ENCODE results near the gene PCDH15.
"Not testable (repeated sequence)": the region's sequence is repeated elsewhere in the genome, so short reads cannot be mapped to it uniquely, and the experiment has no call there.

PCDH15 gene

GRCh38 chr10:53990799-53991238 is 810.2 kb downstream of the PCDH15 start:
- no peak for FAIRE-seq
- DNase-seq (ENCODE audit: low spot score): no peak

- DNase-seq (ENCODE audit: low spot score) (no peak), FAIRE-seq (no peak)
These were observed 817.6 kb downstream of the PCDH15 start for GRCh38 chr10:53983431-53983830.

- DNase-seq (ENCODE audit: low spot score): no peak
- no peak for FAIRE-seq
These were observed 820.8 kb downstream of the PCDH15 start for GRCh38 chr10:53980210-53980609.

DNA sequence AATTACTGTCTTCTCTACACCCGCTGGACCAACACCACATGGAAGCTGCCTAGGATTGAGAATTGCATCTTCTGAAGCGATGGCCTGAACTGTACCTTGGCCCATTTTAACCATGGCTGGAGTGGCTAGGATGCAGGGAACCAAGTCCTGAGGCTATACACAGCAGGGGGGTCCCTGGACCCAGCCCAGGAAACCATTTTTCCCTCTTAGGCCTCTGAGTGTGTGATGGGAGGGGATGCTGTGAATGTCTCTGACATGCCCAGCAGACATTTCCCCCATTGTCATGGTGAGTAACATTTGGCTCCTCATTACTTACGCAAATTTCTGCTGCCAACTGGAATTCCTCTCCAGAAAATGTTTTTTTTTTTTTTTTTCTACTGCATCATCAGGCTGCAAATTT is 822.7 kb downstream of the PCDH15 start:
- DNase-seq (ENCODE audit: low spot score): no peak

GRCh38 chr10:53977267-53977666 is 823.8 kb downstream of the PCDH15 start:
- DNase-seq (ENCODE audit: low spot score) (no peak), FAIRE-seq (no peak)

More for the DNA sequence above, 822.7 kb downstream of the PCDH15 start:
- FAIRE-seq: no peak

DNA sequence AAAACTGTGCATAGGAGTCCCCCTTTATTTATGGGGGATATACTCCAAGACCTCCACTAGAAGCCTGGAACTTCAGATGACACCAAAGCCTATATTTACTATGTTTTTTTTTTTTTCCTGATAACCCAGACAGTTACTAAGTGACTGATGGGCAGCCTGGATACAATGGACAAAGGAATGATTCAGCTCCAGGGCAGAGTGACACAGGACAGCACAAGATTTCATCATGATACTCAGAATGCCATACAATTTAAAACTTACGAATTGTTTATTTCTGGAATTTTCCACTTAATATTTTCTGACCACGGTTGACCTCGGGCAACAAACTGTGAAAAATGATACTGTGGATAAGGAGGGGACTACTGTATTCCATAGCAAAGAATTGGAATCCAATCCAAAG is 843.6 kb downstream of the PCDH15 start:
- peak; percentile 26 for DNase-seq (ENCODE audit: low spot score)
- no peak for FAIRE-seq

GRCh38 chr10:53955091-53955490 is 845.9 kb downstream of the PCDH15 start:
- FAIRE-seq (no peak), DNase-seq (ENCODE audit: low spot score) (no peak)

DNA sequence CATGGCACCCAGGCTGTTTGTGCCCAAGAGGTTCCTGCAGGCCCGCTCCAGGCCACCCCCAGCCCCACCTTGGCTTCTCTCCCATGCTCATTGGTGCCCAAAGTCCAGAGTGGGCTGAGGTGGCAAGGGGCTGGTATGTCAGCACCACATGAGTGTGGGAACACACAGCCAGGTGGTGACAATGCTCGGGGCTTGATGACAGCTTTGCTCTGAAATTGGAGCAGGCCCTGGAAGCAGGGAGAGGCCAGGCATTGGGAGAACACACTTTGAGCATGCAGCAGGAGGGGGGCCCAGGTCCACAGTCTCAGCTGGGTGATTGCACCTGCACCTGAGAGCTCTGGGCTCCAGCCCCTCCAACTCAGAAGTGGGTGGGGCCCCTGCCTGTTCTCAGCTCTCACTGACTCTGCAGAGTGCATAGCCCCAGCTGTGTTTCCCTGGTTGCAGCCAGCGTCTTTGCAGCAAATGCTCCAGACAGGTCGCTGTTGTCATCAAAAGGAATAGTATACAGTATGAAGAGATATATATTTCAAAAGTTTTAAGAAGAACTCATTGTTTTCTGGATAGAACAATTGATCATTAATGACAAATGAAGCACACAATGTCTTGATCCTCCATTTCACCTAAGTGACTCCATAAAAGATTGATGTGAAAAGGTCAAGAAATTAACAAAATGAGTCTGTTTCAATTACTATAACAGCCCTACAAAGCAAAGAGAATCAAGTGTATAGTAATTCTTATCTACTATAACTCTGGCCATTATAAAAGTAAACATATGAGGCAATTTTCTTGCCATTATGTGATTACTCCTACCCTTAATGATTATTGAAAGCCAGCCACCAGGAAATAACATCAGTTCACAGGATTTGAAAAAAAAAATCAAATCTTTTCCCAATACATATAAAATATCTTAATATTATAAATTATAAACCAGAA is 848.1 kb downstream of the PCDH15 start:
- no peak for DNase-seq (ENCODE audit: low spot score)
- FAIRE-seq: no peak

GRCh38 chr10:53939654-53940053 is 861.4 kb downstream of the PCDH15 start:
- DNase-seq (ENCODE audit: low spot score): no peak
- FAIRE-seq: no peak

GRCh38 chr10:53930648-53931047 is 870.4 kb downstream of the PCDH15 start:
- DNase-seq (ENCODE audit: low spot score) (no peak), FAIRE-seq (no peak)

GRCh38 chr10:53924051-53924700 is 876.9 kb downstream of the PCDH15 start:
- FAIRE-seq; DNase-seq (ENCODE audit: low spot score): not testable (repeated sequence)

- no peak for DNase-seq (ENCODE audit: low spot score)
These were observed 882.3 kb downstream of the PCDH15 start for GRCh38 chr10:53918755-53919154.

DNA sequence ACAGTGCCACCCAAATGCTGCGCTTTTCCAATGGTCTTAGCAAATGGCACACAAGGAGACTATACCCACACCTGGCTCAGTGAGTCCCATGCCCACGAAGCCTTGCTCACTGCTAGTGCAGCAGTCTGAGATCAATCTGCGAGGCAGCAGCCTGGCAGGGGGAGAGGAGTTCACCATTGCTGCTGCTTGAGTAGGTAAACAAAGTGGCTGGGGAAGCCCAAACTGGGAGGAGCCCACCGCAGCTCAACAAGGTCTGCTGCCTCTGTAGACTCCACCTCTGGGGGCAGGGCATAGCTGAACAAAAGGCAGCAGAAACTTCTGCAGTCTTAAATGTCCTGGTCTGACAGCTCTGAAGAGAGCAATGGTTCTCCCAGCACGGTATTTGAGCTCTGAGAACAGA is 891.2 kb downstream of the PCDH15 start:
- peak; percentile 81 for FAIRE-seq
- DNase-seq (ENCODE audit: low spot score): no peak

More at GRCh38 chr10:53918755-53919154, 882.3 kb downstream of the PCDH15 start:
- FAIRE-seq: no peak

DNA sequence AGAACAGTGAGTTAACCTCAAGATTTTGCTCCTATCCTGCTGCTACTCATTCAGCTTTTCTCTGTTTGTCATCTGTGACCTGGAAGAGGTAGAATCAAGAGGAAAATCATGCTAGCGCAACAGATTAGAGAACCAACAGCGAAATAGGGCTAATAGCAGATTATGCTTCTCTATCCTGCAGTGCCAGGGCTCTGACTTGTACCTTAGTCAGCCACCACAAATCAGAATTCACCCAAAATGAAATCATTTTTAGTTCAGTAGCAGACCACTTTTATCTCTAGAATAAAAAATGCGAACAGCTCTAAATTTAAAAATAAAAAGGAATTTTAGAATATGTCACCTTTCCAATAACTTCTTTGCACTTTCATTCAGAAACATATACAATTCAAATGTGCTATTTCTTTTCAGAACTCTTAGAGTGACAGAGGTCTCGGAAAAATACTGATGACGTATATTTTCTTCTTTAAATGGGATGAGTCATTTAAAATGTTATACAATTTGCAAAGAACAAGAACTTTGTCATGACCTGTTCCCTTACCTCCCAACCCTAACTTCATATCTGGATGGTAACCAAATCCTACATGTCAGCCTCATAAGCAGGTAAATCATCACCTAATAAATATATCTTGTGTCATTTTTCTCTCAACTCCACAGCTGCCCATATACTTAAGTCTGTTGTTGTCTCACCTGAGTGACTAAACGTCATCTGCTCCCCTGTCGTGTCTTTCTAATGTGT is 896.4 kb downstream of the PCDH15 start:
- DNase-seq (ENCODE audit: low spot score): no peak
- FAIRE-seq: no peak

DNA sequence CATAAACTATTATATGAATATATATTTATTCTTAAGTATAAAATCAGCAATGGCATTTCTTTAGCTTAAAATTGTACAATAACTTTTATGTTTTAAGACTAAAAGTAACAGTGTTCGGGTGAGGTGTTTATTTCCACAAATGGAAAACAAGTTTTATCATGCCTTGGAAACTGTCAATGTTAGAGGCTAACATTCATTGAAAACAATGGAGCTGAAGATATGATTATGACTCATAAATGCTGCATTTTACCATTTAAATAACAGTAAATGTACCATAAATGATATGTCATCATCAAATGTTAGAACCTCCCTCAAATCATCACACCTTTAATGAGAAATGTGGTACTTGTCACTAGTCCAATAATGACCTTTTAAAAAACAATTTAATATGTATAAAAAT is 897.3 kb downstream of the PCDH15 start:
- FAIRE-seq: no peak
- no peak for DNase-seq (ENCODE audit: low spot score)

DNA sequence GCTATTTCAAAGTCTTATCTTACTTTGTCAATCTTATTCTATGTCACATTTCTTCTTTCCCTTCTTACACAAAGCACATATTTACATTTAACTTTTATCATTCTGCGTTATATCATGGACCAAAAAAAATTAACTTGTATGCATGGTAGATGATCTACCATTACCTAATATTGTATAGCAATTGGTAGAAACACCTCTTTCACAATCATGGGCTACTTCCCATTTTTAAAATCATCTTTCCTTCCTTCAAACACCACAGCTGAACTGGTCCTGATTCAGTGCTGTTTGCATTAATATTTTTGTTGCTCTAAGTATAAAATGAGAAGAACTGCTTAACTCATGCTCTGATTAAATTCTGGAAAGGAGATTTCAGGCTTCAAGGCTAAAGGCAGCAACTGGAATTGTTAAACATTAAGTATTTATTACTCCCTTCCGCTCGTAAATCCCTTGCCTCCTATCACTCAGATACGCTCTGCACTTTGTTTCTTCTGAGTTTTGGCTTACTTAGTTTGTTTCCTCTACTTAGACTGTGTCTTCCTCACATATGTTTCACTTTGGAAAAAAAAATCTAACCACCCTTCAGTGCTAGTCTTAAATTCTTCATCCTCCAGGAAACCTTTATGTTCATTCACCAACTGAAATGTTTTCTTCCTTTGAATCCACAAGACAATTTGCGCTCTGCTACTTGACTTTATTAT is 901.4 kb downstream of the PCDH15 start:
- DNase-seq (ENCODE audit: low spot score) (no peak), FAIRE-seq (no peak)

- DNase-seq (ENCODE audit: low spot score) (no peak), FAIRE-seq (no peak)
These were observed 902.5 kb downstream of the PCDH15 start for GRCh38 chr10:53898532-53898931.

DNA sequence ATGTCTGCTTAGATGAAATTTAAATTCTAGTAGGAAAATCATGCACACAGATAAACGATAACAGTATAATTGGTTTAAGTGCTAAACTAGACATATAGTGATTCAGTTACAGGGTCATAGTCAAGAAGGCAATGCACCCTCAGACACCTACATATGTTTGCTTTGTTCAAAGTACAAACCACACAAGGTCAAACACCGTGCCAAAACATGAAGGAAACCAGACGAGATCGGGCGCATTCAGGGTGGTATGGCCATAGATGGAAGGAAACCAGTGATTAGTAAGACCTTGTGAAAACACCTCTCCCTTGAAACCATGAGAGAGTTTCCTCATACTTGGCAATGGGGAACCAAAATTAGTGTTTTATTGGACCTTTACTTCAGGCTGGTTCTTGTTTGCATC is 906.9 kb downstream of the PCDH15 start:
- no peak for DNase-seq (ENCODE audit: low spot score)
- FAIRE-seq: no peak

- no peak for DNase-seq (ENCODE audit: low spot score)
- no peak for FAIRE-seq
These were observed 908.0 kb downstream of the PCDH15 start for GRCh38 chr10:53893061-53893460.

- FAIRE-seq: no peak
- no peak for DNase-seq (ENCODE audit: low spot score)
These were observed 914.4 kb downstream of the PCDH15 start for GRCh38 chr10:53886325-53887300.

All from urothelium cell line (cell line).